GM12891 (cell line): Measurements from ENCODE around the gene ZCCHC2.

Source experiments
- DNase-seq: peaks from one replicate; pipeline ENCODE4 v3.0.0; 2011; ENCODE audit warnings: low spot score; ENCODE audit not compliant: insufficient read length
- FAIRE-seq: peaks from 2 replicates; lab custom pipeline; 2011; peaks lifted over from hg19 to GRCh38; lab: Jason Lieb, UNC
- PAX5 ChIP-seq: IDR thresholded peaks from 2 replicates; pipeline ENCODE4 v1.6.1; 2011; ENCODE audit warnings: low read length, moderate library complexity, mild to moderate bottlenecking; ENCODE audit not compliant: insufficient read depth, severe bottlenecking
- POLR2A ChIP-seq: IDR thresholded peaks from 2 replicates; pipeline ENCODE4 v1.6.1; 2011; ENCODE audit warnings: low read depth, low read length, control low read depth
- POLR2AphosphoS5 ChIP-seq: IDR thresholded peaks from 2 replicates; pipeline ENCODE4 v1.6.1; 2011; ENCODE audit warnings: low read depth, low read length, control low read depth
- POU2F2 ChIP-seq: IDR thresholded peaks from 2 replicates; pipeline ENCODE4 v1.6.1; 2011; ENCODE audit warnings: low read depth, mild to moderate bottlenecking, control low read depth, low read length, moderate library complexity
- SPI1 ChIP-seq: IDR thresholded peaks from 2 replicates; pipeline ENCODE4 v1.6.1; 2011; ENCODE audit warnings: low read depth, low read length, control low read depth
- TAF1 ChIP-seq: IDR thresholded peaks from 2 replicates; pipeline ENCODE4 v1.6.1; 2011; ENCODE audit warnings: low read depth, low read length, control low read depth

Gene ZCCHC2

GRCh38 chr18:62612289-62612645 lies 89.4 kb downstream of the ZCCHC2 start:
- DNase-seq (no peak), FAIRE-seq (no peak)
- TF ChIP-seq TAF1 (no peak), POLR2A (no peak), PAX5 (no peak), POLR2AphosphoS5 (no peak)

- FAIRE-seq (peak; percentile 35), DNase-seq (no peak)
- TF ChIP-seq POLR2A (no peak), POU2F2 (no peak), PAX5 (no peak), TAF1 (no peak), SPI1 (no peak), POLR2AphosphoS5 (no peak)
Observed at GRCh38 chr18:62612776-62613175, 90.0 kb downstream of the ZCCHC2 start.

GRCh38 chr18:62614494-62614893 lies 91.7 kb downstream of the ZCCHC2 start:
- TF ChIP-seq TAF1, result no peak
- TF ChIP-seq SPI1, result no peak
- TF ChIP-seq POU2F2, result no peak
- TF ChIP-seq POLR2AphosphoS5, result no peak
- no peak for TF ChIP-seq PAX5
- no peak for TF ChIP-seq POLR2A
- DNase-seq, result no peak
- no peak for FAIRE-seq

GRCh38 chr18:62616331-62616805 lies 93.5 kb downstream of the ZCCHC2 start:
- DNase-seq, result no peak
- TF ChIP-seq POLR2A (no peak), PAX5 (no peak), POLR2AphosphoS5 (no peak), SPI1 (no peak), TAF1 (no peak), POU2F2 (no peak)
- FAIRE-seq, result no peak

- FAIRE-seq, result no peak
- DNase-seq, result no peak
- TF ChIP-seq POU2F2, result no peak
- no peak for TF ChIP-seq SPI1
- no peak for TF ChIP-seq POLR2AphosphoS5
Observed at GRCh38 chr18:62617793-62618591, 95.2 kb downstream of the ZCCHC2 start.

GRCh38 chr18:62618735-62619134 lies 95.9 kb downstream of the ZCCHC2 start:
- TF ChIP-seq POLR2A, result no peak
- TF ChIP-seq POU2F2, result no peak
- TF ChIP-seq POLR2AphosphoS5, result no peak
- no peak for TF ChIP-seq SPI1
- no peak for DNase-seq
- FAIRE-seq, result no peak

GRCh38 chr18:62621546-62621945 lies 98.7 kb downstream of the ZCCHC2 start:
- no peak for TF ChIP-seq POLR2AphosphoS5
- TF ChIP-seq TAF1, result no peak
- TF ChIP-seq POLR2A, result no peak
- TF ChIP-seq SPI1, result no peak
- TF ChIP-seq POU2F2, result no peak
- TF ChIP-seq PAX5, result no peak
- FAIRE-seq (no peak), DNase-seq (no peak)

GRCh38 chr18:62625019-62625418 lies 102.2 kb downstream of the ZCCHC2 start:
- no peak for FAIRE-seq
- TF ChIP-seq POLR2AphosphoS5, result no peak
- TF ChIP-seq POLR2A, result no peak
- TF ChIP-seq PAX5, result no peak
- TF ChIP-seq SPI1, result no peak
- no peak for TF ChIP-seq TAF1
- no peak for TF ChIP-seq POU2F2
- no peak for DNase-seq
